Common myeloid progenitor, CD34-positive (primary cell): Measurements from ENCODE around the gene STK24.

Experiments used
- CTCF ChIA-PET: fragments of 350-600 bp; sonication (Branson Sonifier 250); formaldehyde crosslinking; loops from one replicate; lab custom pipeline; 2021; ENCODE audit warnings: antibody characterized with exemption; lab: Charles Lee
- POLR2A ChIA-PET: fragments of 350-600 bp; sonication (Branson Sonifier 250); formaldehyde crosslinking; loops from one replicate; lab custom pipeline; 2021; ENCODE audit warnings: antibody characterized with exemption; lab: Charles Lee
- DNase-seq, 3 donors: peaks; one replicate each; pipeline versions ENCODE4 v3.0.0 to v3.0.0-alpha.2; 2013
- H3K27ac ChIP-seq, 2 experiments: 1 replicate in 1 of 2; 2 replicates in 1 of 2; pipeline ENCODE4 v1.7.0; 2013; ENCODE audit warnings: inconsistent platforms in 2 of 2, low read length in 2 of 2, mild to moderate bottlenecking in 2 of 2, low read depth in 1 of 2, moderate library complexity in 1 of 2; ENCODE audit not compliant: severe bottlenecking in 2 of 2, insufficient read depth in 1 of 2, poor library complexity in 1 of 2
- H3K27me3 ChIP-seq, 5 experiments: replicated peaks in 2 of 5; 1 replicate in 3 of 5; 2 replicates in 2 of 5; pipeline versions ENCODE4 v1.6.1 to v1.7.0; 2013; ENCODE audit warnings: low read length in 4 of 5, mild to moderate bottlenecking in 2 of 5, moderate library complexity in 2 of 5, inconsistent platforms in 1 of 5; ENCODE audit not compliant: insufficient read depth in 5 of 5, control insufficient read depth in 4 of 5
- H3K36me3 ChIP-seq, 4 experiments: 1 replicate in 2 of 4; 2 replicates in 2 of 4; pipeline versions ENCODE4 v1.6.1 to v1.7.0; 2013; ENCODE audit warnings: low read length in 3 of 4, control low read depth in 1 of 4, mild to moderate bottlenecking in 1 of 4; ENCODE audit not compliant: control insufficient read depth in 4 of 4, insufficient read depth in 4 of 4
- H3K4me1 ChIP-seq, 4 experiments: 1 replicate in 3 of 4; 2 replicates in 1 of 4; pipeline versions ENCODE4 v1.6.1 to v1.7.1; 2013; ENCODE audit warnings: low read length in 3 of 4, mild to moderate bottlenecking in 3 of 4, control low read depth in 1 of 4, inconsistent platforms in 1 of 4, moderate library complexity in 1 of 4; ENCODE audit not compliant: control insufficient read depth in 4 of 4, insufficient read depth in 4 of 4; ENCODE audit errors: control extremely low read depth in 1 of 4
- H3K4me3 ChIP-seq, 7 experiments: 1 replicate in 4 of 7; 2 replicates in 3 of 7; pipeline versions ENCODE4 v1.5.1 to v1.7.0; 2013; ENCODE audit warnings: mild to moderate bottlenecking in 7 of 7, low read length in 6 of 7, moderate library complexity in 6 of 7, inconsistent platforms in 2 of 7, low read depth in 2 of 7, control low read depth in 1 of 7; ENCODE audit not compliant: insufficient read depth in 4 of 7, control insufficient read depth in 1 of 7; ENCODE audit errors: extremely low read depth in 1 of 7
- H3K9me3 ChIP-seq, 5 experiments: 1 replicate in 4 of 5; 2 replicates in 1 of 5; pipeline versions ENCODE4 v1.6.1 to v1.7.1; 2013; ENCODE audit warnings: low read length in 4 of 5, mild to moderate bottlenecking in 2 of 5, inconsistent platforms in 1 of 5, low read depth in 1 of 5, moderate library complexity in 1 of 5; ENCODE audit not compliant: control insufficient read depth in 4 of 5, insufficient read depth in 2 of 5; ENCODE audit errors: control extremely low read depth in 1 of 5
- WGBS: methylation state at CpG from one replicate; pipeline ENCODE4 v1.1.5; 2013; ENCODE audit not compliant: insufficient coverage; 5-methylcytosine and 5-hydroxymethylcytosine counted together

STK24 gene

DNA sequence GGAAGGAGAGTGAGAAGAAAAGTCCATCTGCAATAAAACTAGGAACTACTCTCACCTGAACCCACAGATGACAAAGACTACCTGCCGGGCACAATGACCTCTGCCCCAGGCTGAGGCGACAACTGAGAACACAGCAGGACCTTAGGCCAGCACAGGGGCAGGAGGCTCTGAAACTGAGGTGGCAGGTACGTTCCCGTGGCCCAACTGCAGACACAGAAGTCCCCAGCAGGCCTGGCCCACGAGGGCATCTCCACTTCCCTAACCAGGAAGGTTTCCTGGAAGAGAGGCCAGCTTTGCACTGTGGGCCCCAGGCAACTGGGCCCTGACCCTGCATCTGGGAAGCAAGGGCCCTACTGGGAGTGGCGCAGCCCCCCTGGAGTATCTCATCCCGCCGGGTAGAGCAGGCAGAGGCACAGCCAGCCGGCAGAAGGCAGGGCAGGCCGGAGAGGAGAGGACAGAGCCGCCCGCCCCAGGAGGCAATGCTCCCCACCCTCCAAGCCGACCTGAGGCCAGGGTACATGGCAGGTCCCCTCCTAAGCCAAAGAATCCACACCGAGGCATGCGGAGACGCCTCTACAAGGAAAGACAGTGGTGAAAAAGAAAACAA lies 32.7 kb downstream of the STK24 start:
- Histone ChIP-seq H3K4me1 (peaks cover 10 to 45% (median 24%) of the 10 kb centered on the region in 4 experiments), H3K36me3 (peaks cover 0 to 2% (median 0%) of the 10 kb centered on the region in 4 experiments), H3K27me3 (peaks cover 0 to 6% (median 1%) of the 10 kb centered on the region in 5 experiments), H3K9me3 (peaks cover 0 to 2% (median 2%) of the 10 kb centered on the region in 5 experiments), H3K27ac (no peak overlapping the region), H3K4me3 (no peak overlapping the region)
- CTCF ChIA-PET, result interaction anchor here (0.9 to 1.3 kb wide), 2 partner anchors 14 to 77 kb away, joined by 3 read pairs; no protein-coding TSS in a partner anchor
- 95% methylated on average over 13 of the region's 16 CpGs for WGBS
- POLR2A ChIA-PET, result no interaction called here
- no peak for DNase-seq

DNA sequence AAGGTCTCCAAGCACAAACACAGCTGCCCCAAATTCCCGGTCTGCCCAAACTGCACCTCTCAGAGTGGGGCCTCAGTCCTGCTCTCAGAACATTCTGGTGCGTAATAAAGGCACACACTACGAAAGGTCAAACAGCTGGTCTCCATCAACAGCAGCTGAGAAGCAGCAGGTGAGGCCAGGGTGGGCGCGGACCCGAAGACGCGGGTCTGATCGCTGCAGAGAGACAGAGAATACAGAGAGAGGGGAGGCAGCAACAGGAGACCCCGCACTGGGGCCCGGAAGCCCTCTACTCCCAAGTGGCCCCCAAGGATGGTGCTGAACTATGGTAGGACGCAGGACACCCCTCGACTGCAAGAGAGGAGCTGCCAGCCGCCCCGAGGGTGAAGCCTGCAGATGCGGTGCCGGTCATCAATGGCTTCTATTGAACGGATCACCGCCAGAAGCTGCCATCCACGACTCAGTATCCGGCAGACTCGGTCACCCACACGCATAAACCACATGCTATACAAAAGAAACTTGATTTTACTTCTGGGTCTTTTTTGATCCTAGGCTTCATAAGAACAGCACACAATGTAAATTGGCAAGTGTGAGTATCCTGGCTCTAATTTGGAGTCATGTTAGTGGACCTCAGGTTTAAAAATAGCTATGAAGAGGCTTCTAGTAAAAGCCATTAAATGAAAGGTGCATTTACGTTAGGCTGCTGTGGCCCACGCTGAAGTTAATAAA lies 33.4 kb downstream of the STK24 start:
- ChIA-PET CTCF (interaction anchor here (1.0 to 1.3 kb wide), 3 partner anchors 10 to 22 kb away, joined by 3 read pairs; no protein-coding TSS in a partner anchor), POLR2A (no interaction called here)
- WGBS, result 82% methylated on average over 22 of the region's 25 CpGs
- Histone ChIP-seq H3K36me3 (peaks cover 0 to 5% (median 2%) of the 10 kb centered on the region in 4 experiments), H3K27me3 (peaks cover 0 to 6% (median 1%) of the 10 kb centered on the region in 5 experiments), H3K4me1 (peaks cover 10 to 39% (median 24%) of the 10 kb centered on the region in 4 experiments), H3K27ac (no peak overlapping the region), H3K9me3 (no peaks in the 10 kb centered on the region), H3K4me3 (peak overlapping the region in 4 of 7 experiments; percentile 23 to 67 (median 41))
- no peak for DNase-seq

DNA sequence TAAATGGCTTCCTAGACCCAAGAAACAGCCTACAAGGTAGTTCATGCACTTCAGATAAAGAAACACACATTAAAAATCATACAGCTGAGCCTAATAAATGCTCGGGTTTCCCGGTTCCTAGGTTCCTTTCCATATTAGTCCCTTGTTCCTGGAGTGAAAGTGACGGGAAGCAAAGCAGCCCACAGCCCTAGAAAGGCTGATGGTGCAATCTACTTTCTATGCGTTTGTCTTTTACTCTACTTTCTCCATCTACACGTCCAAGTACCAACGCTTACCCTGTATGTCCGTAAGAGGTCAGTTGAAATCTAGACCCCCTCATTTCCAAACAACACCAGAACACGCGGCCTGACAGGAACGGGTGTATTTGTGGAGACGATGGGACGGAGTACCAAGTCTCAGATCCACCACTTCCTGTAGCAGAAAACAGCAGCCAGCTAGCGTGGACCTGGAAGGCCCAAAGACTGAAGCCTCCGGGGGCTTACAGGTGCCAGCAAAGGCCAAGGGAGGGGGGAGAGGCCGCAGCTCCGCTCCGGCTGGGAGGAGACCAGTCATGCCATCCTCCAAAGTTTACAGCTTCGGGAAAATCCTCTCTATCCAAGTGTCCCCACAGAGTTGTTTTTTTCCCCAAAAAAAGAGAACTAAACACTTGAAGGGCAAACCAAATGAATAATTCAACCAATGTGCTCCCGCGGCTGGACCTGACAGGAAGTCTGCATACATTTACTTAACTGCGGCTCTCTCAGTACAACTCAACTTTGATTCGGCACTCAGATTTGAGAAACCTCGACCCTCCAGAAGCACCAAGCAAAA lies 34.1 kb downstream of the STK24 start:
- ChIA-PET POLR2A (no interaction called here), CTCF (interaction anchor here (0.8 to 1.3 kb wide), 4 partner anchors 10 to 98 kb away, joined by 3 read pairs; no protein-coding TSS in a partner anchor)
- DNase-seq, result peak; percentile 60 to 90 (median 87)
- Histone ChIP-seq H3K27ac (no peak overlapping the region), H3K4me3 (peak overlapping the region in 6 of 7 experiments; percentile 26 to 67 (median 46)), H3K9me3 (no peaks in the 10 kb centered on the region), H3K27me3 (peaks cover 0 to 6% (median 1%) of the 10 kb centered on the region in 5 experiments), H3K4me1 (peaks cover 10 to 32% (median 24%) of the 10 kb centered on the region in 4 experiments), H3K36me3 (peaks cover 0 to 6% (median 3%) of the 10 kb centered on the region in 4 experiments)
- WGBS, result 10% methylated on average over 14 of the region's 23 CpGs

DNA sequence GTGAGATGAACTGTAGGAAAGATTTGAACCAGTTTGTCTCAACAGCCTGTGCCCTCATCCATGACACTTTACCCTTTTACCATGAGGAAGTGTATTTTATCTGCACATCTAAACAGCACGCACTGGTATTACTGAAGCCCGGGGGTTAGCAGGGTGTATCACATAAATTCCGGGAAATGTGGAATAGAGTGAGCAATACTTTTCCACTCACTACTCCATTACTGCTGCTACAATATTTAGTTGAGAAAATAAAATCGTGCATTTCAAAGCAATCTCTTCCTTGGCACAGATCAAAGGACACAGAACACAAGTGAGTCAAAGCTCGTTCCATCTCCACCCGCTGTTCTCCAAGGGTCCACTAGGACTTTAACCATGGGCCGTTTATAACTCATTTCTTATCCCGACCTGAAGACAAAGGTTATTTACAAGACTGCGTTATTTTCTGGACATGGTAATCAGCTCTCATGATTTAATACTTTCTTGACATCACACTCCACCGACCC lies 35.2 kb downstream of the STK24 start:
- Histone ChIP-seq H3K27me3 (peaks cover 0 to 6% (median 1%) of the 10 kb centered on the region in 5 experiments), H3K4me1 (peaks cover 10 to 31% (median 24%) of the 10 kb centered on the region in 4 experiments), H3K27ac (no peak overlapping the region), H3K9me3 (no peaks in the 10 kb centered on the region), H3K4me3 (no peak overlapping the region), H3K36me3 (peaks cover 0 to 6% (median 4%) of the 10 kb centered on the region in 4 experiments)
- WGBS, result 85% methylated on average over 6 of the region's 10 CpGs
- CTCF ChIA-PET, result interaction anchor here (0.8 to 1.3 kb wide), 2 partner anchors 21 to 97 kb away, joined by 3 read pairs; no protein-coding TSS in a partner anchor
- DNase-seq, result no peak
- POLR2A ChIA-PET, result no interaction called here

DNA sequence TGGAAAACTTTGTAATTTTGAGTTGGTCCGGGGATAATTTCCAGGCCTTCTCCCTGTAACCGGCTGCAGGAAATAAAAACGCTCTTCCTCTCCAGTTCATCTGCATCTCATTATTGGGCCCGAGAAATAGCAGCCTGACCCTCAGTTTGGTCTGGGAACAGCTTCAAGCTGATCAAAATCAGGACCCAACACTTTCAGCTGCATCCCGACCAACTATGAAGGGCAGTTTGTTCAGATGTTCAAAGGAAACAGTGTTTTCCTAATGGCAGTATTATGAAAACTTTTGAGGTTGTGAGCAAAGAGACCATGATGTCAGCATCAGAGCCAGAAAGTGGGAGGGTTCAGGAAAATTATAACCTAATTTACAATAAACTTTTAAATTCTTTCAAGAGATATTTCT lies 35.7 kb downstream of the STK24 start:
- Histone ChIP-seq H3K27ac (no peak overlapping the region), H3K36me3 (peaks cover 0 to 6% (median 4%) of the 10 kb centered on the region in 4 experiments), H3K4me3 (no peak overlapping the region), H3K9me3 (no peaks in the 10 kb centered on the region), H3K27me3 (peaks cover 0 to 6% (median 1%) of the 10 kb centered on the region in 5 experiments), H3K4me1 (peaks cover 10 to 31% (median 24%) of the 10 kb centered on the region in 4 experiments)
- ChIA-PET CTCF (interaction anchor here (1.8 kb wide), 1 partner anchor 17 kb away, joined by 7 read pairs; no protein-coding TSS in a partner anchor), POLR2A (no interaction called here)
- 89% methylated on average over 5 of the region's 5 CpGs for WGBS
- no peak for DNase-seq

DNA sequence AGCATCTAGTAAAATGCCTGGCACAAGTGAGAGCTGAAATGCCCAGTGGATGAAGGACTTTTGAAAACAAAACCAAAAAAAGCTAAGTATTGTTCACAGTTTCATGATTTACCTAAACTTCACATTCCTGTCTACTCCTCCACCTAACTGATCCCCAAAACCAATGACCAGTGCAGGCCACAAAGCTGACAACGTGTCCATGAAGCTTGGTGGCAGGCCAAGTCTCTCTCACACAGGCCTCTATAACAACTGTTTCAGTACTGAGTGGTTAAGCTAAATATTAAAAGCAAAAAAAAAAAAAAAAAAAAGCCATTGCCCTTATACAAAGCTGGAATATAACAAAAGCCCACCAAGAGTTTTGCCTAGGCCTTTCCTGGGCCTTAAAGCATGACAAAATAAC lies 36.4 kb downstream of the STK24 start:
- POLR2A ChIA-PET, result no interaction called here
- no peak overlapping the region for H3K27ac ChIP-seq
- no peak for DNase-seq
- WGBS, result no CpG with 5 or more reads among the region's 1 CpG
- peaks cover 10 to 31% (median 24%) of the 10 kb centered on the region in 4 experiments for H3K4me1 ChIP-seq
- H3K4me3 ChIP-seq, result no peak overlapping the region
- H3K36me3 ChIP-seq, result peaks cover 0 to 6% (median 4%) of the 10 kb centered on the region in 4 experiments
- CTCF ChIA-PET, result interaction anchor here (0.6 to 1.8 kb wide), 4 partner anchors 15 to 70 kb away, joined by 3 to 7 read pairs (median 4); no protein-coding TSS in a partner anchor
- H3K9me3 ChIP-seq, result no peaks in the 10 kb centered on the region
- H3K27me3 ChIP-seq, result peaks cover 0 to 6% (median 1%) of the 10 kb centered on the region in 5 experiments
